Measurements from ENCODE around the gene OMP. TPM values are rescaled to one million over a fixed set of nuclear protein-coding genes. Genes with fewer than 3 reads are reported as not detected.

OMP gene
- total RNA-seq, 1 experiment from 2014 or later: not detected

GRCh38 chr11:77139201-77139600, 36.6 kb downstream of the OMP start:
- DNase-seq (ENCODE audit: low spot score): no peak

GRCh38 chr11:77140231-77140851, 37.7 kb downstream of the OMP start:
- no peak for DNase-seq (ENCODE audit: low spot score)

- no peak for DNase-seq (ENCODE audit: low spot score)
Measured at GRCh38 chr11:77141034-77141433, 38.4 kb downstream of the OMP start.

- no peak for DNase-seq (ENCODE audit: low spot score)
Measured at GRCh38 chr11:77141475-77141874, 38.8 kb downstream of the OMP start.

- DNase-seq (ENCODE audit: low spot score): no peak
Measured at GRCh38 chr11:77142091-77142975, 39.7 kb downstream of the OMP start.

- no peak for DNase-seq (ENCODE audit: low spot score)
Measured at GRCh38 chr11:77143405-77144020, 40.9 kb downstream of the OMP start.

- DNase-seq (ENCODE audit: low spot score): no peak
Measured at GRCh38 chr11:77144196-77144856, 41.7 kb downstream of the OMP start.

GRCh38 chr11:77144857-77145428, 42.3 kb downstream of the OMP start:
- no peak for DNase-seq (ENCODE audit: low spot score)

GRCh38 chr11:77146261-77147035, 43.8 kb downstream of the OMP start:
- no peak for DNase-seq (ENCODE audit: low spot score)

GRCh38 chr11:77147036-77147315, 44.3 kb downstream of the OMP start:
- DNase-seq (ENCODE audit: low spot score): no peak

GRCh38 chr11:77147668-77148321, 45.2 kb downstream of the OMP start:
- no peak for DNase-seq (ENCODE audit: low spot score)

GRCh38 chr11:77148963-77149715, 46.5 kb downstream of the OMP start:
- no peak for DNase-seq (ENCODE audit: low spot score)

- DNase-seq (ENCODE audit: low spot score): no peak
Measured at GRCh38 chr11:77149716-77150392, 47.2 kb downstream of the OMP start.

- DNase-seq (ENCODE audit: low spot score): no peak
Measured at GRCh38 chr11:77150836-77151235, 48.2 kb downstream of the OMP start.

- no peak for DNase-seq (ENCODE audit: low spot score)
Measured at GRCh38 chr11:77151804-77152509, 49.3 kb downstream of the OMP start.

- DNase-seq (ENCODE audit: low spot score): peak; percentile 12
Measured at GRCh38 chr11:77152846-77153245, 50.2 kb downstream of the OMP start.
